PC-3 (cell line): ENCODE measurements around the gene ASPHD2. TPM values are rescaled to one million over a fixed set of nuclear protein-coding genes. Genes with fewer than 3 reads are reported as not detected.

Experiments used
- ATAC-seq: fragments of 200-7000 bp; cut with Tn5 transposase; 2 replicates; pipeline ENCODE4 v1.9.1; 2020; ENCODE audit warnings: mild to moderate bottlenecking, moderate library complexity
- BruUV-seq: library from RNA; stranded (reverse); fragments of 400-500 nt; replicated peaks from 2 replicates; lab custom pipeline; 2021; lab: Mats Ljungman, UMichigan
- CTCF ChIA-PET: fragments of 300-600 bp; sonication (Branson Sonifier 250); formaldehyde crosslinking; loops from one replicate; lab custom pipeline; 2022; ENCODE audit warnings: antibody characterized with exemption; lab: Charles Lee
- POLR2A ChIA-PET: fragments of 300-600 bp; sonication (Branson Sonifier 250); formaldehyde crosslinking; loops from one replicate; lab custom pipeline; 2022; ENCODE audit warnings: antibody characterized with exemption; ENCODE audit not compliant: unreplicated experiment; lab: Charles Lee
- DNase-seq: peaks from one replicate; pipeline ENCODE4 v3.0.0-alpha.2; 2015
- H2AFZ ChIP-seq: fragments of 300-600 bp; sonication (generic); 2 replicates; pipeline ENCODE4 v1.6.0; 2016; ENCODE audit warnings: antibody characterized with exemption, low read length
- H3F3A ChIP-seq: fragments of 300-600 bp; sonication (generic); one replicate; pipeline ENCODE4 v1.6.0; 2017; ENCODE audit warnings: antibody characterized with exemption, low read length, control low read depth, mild to moderate bottlenecking; ENCODE audit not compliant: unreplicated experiment
- H3K27ac ChIP-seq: fragments of 300-600 bp; sonication (generic); 2 replicates; pipeline ENCODE4 v1.5.1; 2016; ENCODE audit warnings: mild to moderate bottlenecking, low read length
- H3K27me3 ChIP-seq: fragments of 300-600 bp; sonication (generic); 2 replicates; pipeline ENCODE4 v1.6.1; 2016; ENCODE audit warnings: low read length, mixed read lengths
- H3K36me3 ChIP-seq: fragments of 300-600 bp; sonication (generic); 2 replicates; pipeline ENCODE4 v1.6.1; 2016; ENCODE audit warnings: low read depth, mixed run types, low read length, mixed read lengths
- H3K4me1 ChIP-seq: fragments of 300-600 bp; sonication (generic); 2 replicates; pipeline ENCODE4 v1.5.1; 2016; ENCODE audit warnings: low read length; ENCODE audit not compliant: insufficient read depth
- H3K4me2 ChIP-seq: fragments of 300-600 bp; sonication (generic); 2 replicates; pipeline ENCODE4 v1.6.0; 2016; ENCODE audit warnings: low read length
- H3K4me3 ChIP-seq: fragments of 300-600 bp; sonication (generic); 2 replicates; pipeline ENCODE4 v1.5.1; 2016; ENCODE audit warnings: mild to moderate bottlenecking, low read length, mixed read lengths
- H3K79me2 ChIP-seq: fragments of 300-600 bp; sonication (generic); 2 replicates; pipeline ENCODE4 v1.6.1; 2017; ENCODE audit warnings: low read length, mixed read lengths
- H3K9ac ChIP-seq: fragments of 300-600 bp; sonication (generic); 2 replicates; pipeline ENCODE4 v1.6.0; 2016; ENCODE audit warnings: mild to moderate bottlenecking, low read length
- H3K9me2 ChIP-seq: fragments of 300-600 bp; sonication (generic); replicated peaks from 2 replicates; pipeline ENCODE4 v1.6.1; 2016; ENCODE audit warnings: mixed run types, low read length, mixed read lengths
- H3K9me3 ChIP-seq: fragments of 300-600 bp; sonication (generic); 2 replicates; pipeline ENCODE4 v1.6.1; 2016; ENCODE audit warnings: low read length, mixed read lengths
- H4K20me1 ChIP-seq: fragments of 300-600 bp; sonication (generic); 2 replicates; pipeline ENCODE4 v1.6.1; 2016; ENCODE audit warnings: low read length, mixed read lengths
- EZH2 ChIP-seq: fragments of 300-600 bp; sonication (generic); IDR thresholded peaks from one replicate; pipeline ENCODE4 v1.6.1; 2017; ENCODE audit warnings: antibody characterized with exemption, mild to moderate bottlenecking, low read length; ENCODE audit not compliant: unreplicated experiment
- EZH2phosphoT487 ChIP-seq: fragments of 300-600 bp; sonication (generic); IDR thresholded peaks from 2 replicates; pipeline ENCODE4 v1.6.1; 2018; ENCODE audit warnings: mild to moderate bottlenecking, antibody characterized with exemption, low read length, borderline replicate concordance
- intact Hi-C: fragments of 100-400 bp; cut with micrococcal nuclease; formaldehyde crosslinking; loops from 2 replicates; pipeline ENCODE4 v1.9.0; 2023
- total RNA-seq: library from RNA; depleted of rRNA; stranded (reverse); fragments of >200 nt; gene quantifications from 2 replicates; pipeline ENCODE4 v1.2.3, GENCODE V29; 2014
- TF ChIP-seq, protein P1 (sequence below): fragments of 300-600 bp; sonication (generic); conservative IDR thresholded peaks from 2 replicates; pipeline ENCODE4 v1.5.1; 2017; ENCODE audit warnings: antibody characterized with exemption, low read depth, mild to moderate bottlenecking, low read length

The ASPHD2 gene
- total RNA-seq, 1 experiment from 2014 or later, result 2.1 TPM

DNA sequence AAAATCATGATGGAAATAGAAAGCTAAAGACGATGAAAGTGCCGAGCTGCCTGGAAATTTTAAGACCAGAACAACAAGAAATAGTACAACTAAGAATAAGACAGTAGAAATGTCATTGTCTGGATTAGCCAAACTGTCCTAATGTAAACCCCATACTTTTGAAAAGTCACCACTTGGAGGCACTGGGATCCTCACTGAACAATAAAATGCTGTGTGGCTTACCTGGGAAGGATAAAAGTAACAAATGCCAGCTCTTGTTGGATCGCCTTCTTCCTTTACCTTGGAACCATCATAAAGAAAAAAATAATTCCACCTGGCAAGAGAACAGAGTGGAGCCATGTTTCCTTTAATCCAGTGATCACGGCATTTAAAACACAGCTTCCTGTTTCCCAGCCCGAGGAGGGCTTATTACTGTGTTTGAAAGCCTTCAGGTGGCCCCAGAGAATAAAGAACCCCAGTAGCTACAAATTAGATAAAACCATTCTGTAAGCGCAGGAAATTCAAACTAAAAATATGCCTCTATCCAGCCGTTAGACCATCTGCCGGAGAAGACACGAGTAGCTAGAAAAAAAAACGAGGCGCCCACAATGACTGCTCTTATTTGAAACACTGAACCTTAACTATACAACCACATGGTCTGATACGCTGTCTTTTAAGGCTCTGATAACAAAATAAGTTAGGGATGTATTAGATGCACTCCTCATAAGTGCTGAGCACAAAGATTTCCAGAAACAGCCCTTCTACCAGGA lies 50.2 kb downstream of the ASPHD2 start:
- TF ChIP-seq, protein P1, sequence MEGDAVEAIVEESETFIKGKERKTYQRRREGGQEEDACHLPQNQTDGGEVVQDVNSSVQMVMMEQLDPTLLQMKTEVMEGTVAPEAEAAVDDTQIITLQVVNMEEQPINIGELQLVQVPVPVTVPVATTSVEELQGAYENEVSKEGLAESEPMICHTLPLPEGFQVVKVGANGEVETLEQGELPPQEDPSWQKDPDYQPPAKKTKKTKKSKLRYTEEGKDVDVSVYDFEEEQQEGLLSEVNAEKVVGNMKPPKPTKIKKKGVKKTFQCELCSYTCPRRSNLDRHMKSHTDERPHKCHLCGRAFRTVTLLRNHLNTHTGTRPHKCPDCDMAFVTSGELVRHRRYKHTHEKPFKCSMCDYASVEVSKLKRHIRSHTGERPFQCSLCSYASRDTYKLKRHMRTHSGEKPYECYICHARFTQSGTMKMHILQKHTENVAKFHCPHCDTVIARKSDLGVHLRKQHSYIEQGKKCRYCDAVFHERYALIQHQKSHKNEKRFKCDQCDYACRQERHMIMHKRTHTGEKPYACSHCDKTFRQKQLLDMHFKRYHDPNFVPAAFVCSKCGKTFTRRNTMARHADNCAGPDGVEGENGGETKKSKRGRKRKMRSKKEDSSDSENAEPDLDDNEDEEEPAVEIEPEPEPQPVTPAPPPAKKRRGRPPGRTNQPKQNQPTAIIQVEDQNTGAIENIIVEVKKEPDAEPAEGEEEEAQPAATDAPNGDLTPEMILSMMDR, result no peak
- TF ChIP-seq EZH2phosphoT487, result no peak
- no peak for TF ChIP-seq EZH2
- no peak for DNase-seq
- H2AFZ ChIP-seq, result 0 out of 2 replicates have a peak overlapping the region, but pooled peaks have one; percentile 13
- peak overlapping the region; percentile 15 for H3K4me3 ChIP-seq
- intact Hi-C loops, result no loop called here
- no peaks in the 10 kb centered on the region for H3K9me2 ChIP-seq
- no TSS peak for BruUV-seq
- peaks cover 34% of the 10 kb centered on the region for H3K79me2 ChIP-seq
- ATAC-seq, result no peak
- peaks cover 33% of the 10 kb centered on the region for H3K4me1 ChIP-seq
- no peak overlapping the region for H3K27ac ChIP-seq
- H3K9ac ChIP-seq, result no peak overlapping the region
- H3K4me2 ChIP-seq, result peak overlapping the region; percentile 57
- ChIA-PET POLR2A (no interaction called here), CTCF (no interaction called here)
- no peaks in the 10 kb centered on the region for H3F3A ChIP-seq
- no peaks in the 10 kb centered on the region for H3K9me3 ChIP-seq
- no peaks in the 10 kb centered on the region for H4K20me1 ChIP-seq
- no peaks in the 10 kb centered on the region for H3K27me3 ChIP-seq
- H3K36me3 ChIP-seq, result no peaks in the 10 kb centered on the region

DNA sequence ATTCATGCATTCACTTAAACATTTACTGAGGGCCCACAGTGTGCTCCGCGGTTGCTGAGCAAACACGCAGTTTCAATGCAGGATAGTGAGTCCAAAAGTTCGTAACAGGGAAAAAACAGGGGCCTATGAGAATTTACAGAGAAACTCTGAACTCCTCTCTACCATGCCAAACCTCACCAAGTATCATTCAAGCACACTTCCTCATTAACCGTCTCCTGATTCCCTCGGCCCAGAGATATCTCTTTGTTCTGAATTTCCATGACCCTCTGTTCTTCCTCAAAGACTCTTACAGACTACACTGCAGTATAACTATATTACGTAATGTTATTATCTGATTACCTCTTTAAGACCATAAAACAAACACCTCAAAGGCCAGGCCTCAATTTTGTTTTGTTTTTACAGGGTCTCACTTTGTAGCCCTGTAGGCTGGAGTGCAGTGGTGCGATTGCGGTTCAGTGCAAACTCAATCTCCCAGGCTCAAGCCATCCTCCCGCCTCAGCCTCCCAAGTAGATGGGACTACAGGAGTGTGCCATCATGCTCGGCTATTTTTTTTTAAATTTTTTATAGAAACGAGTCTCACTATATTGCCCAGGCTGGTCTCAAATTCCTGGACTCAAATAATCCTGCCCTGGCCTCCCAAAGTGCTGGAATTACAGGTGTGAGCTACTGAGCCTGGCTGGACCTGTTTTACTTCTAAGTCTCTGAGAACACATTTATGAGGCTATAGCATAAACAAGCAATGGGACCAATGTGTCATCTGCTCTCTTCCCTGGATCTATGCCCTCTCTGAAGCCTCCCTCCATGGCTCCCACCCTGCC lies 50.9 kb downstream of the ASPHD2 start:
- TF ChIP-seq, protein P1, result no peak
- TF ChIP-seq EZH2phosphoT487 (no peak), EZH2 (no peak)
- peaks cover 26% of the 10 kb centered on the region for H3K4me1 ChIP-seq
- no TSS peak for BruUV-seq
- no peak overlapping the region for H3K9ac ChIP-seq
- H3F3A ChIP-seq, result no peaks in the 10 kb centered on the region
- DNase-seq (peak; percentile 9), ATAC-seq (no peak)
- no peaks in the 10 kb centered on the region for H4K20me1 ChIP-seq
- peak overlapping the region; percentile 15 for H3K4me3 ChIP-seq
- H3K4me2 ChIP-seq, result peak overlapping the region; percentile 57
- 0 out of 2 replicates have a peak overlapping the region, but pooled peaks have one; percentile 13 for H2AFZ ChIP-seq
- no peak overlapping the region for H3K27ac ChIP-seq
- no peaks in the 10 kb centered on the region for H3K9me2 ChIP-seq
- no peaks in the 10 kb centered on the region for H3K36me3 ChIP-seq
- POLR2A ChIA-PET, result no interaction called here
- H3K27me3 ChIP-seq, result no peaks in the 10 kb centered on the region
- H3K79me2 ChIP-seq, result peaks cover 42% of the 10 kb centered on the region
- no peaks in the 10 kb centered on the region for H3K9me3 ChIP-seq
- intact Hi-C loops, result no loop called here
- CTCF ChIA-PET, result no interaction called here
